Measurements from ENCODE around the gene RECK. TPM values are rescaled to one million over a fixed set of nuclear protein-coding genes. Genes with fewer than 3 reads are reported as not detected.
"Not testable (repeated sequence)": the region's sequence is repeated elsewhere in the genome, so short reads cannot be mapped to it uniquely, and the experiment has no call there.

RECK gene
- total RNA-seq, 5 donors from 2014 or later (not counting 1 experiment from before 2014, with no cell fraction given): 8.9 to 11.4 (median 9.9) TPM

GRCh38 chr9:36153746-36154145 is 117.0 kb downstream of the RECK start:
- no peaks in the 10 kb centered on the region for H3K27me3 ChIP-seq (replicated peaks in 1 of 2; ENCODE audit: control insufficient read depth in 2 of 2, extremely low read depth in 1 of 2, insufficient read depth in 2 of 2, low read length in 1 of 2)
- peak overlapping the region in 1 of 3 donors; percentile 55 for H3K4me3 Mint-ChIP-seq
- H3K9me3 Mint-ChIP-seq: no peaks in the 10 kb centered on the region
- no peaks in the 10 kb centered on the region for H3K9me3 ChIP-seq
- ChIA-PET POLR2A (no interaction called here), CTCF (interaction anchor here in 1 of 2 donors (0.7 kb wide), 1 partner anchor 385 kb away, joined by 8 read pairs; no protein-coding TSS in a partner anchor)
- H3K36me3 Mint-ChIP-seq: peaks cover 27% of the 10 kb centered on the region
- DNase-seq: no peak
- peaks cover 40 to 57% (median 54%) of the 10 kb centered on the region in 3 donors for H3K4me1 Mint-ChIP-seq
- H3K36me3 ChIP-seq (ENCODE audit: control insufficient read depth in 2 of 2, extremely low read depth in 1 of 2, insufficient read depth in 1 of 2, low read length in 1 of 2): peaks cover 0 to 11% of the 10 kb centered on the region in 2 donors
- H3K4me3 ChIP-seq (ENCODE audit: control insufficient read depth in 1 of 2, extremely low read depth in 1 of 2, low read length in 1 of 2): no peak overlapping the region
- peak overlapping the region; percentile 69 to 77 for H3K27ac Mint-ChIP-seq
- H3K4me1 ChIP-seq (ENCODE audit: control insufficient read depth in 1 of 2, extremely low read depth in 1 of 2, insufficient read depth in 2 of 2, low read length in 2 of 2): peaks cover 28 to 48% of the 10 kb centered on the region in 2 experiments
- H3K27ac ChIP-seq (ENCODE audit: low read length): no peak overlapping the region
- no peaks in the 10 kb centered on the region for H3K27me3 Mint-ChIP-seq
- no CpG with 5 or more reads among the region's 9 CpGs for WGBS (ENCODE audit: insufficient coverage)
- ATAC-seq (replicated peaks in 1 of 4): no peak

GRCh38 chr9:36154331-36154952 is 117.7 kb downstream of the RECK start:
- H3K9me3 ChIP-seq: no peaks in the 10 kb centered on the region
- no peaks in the 10 kb centered on the region for H3K27me3 ChIP-seq (replicated peaks in 1 of 2; ENCODE audit: control insufficient read depth in 2 of 2, extremely low read depth in 1 of 2, insufficient read depth in 2 of 2, low read length in 1 of 2)
- Mint-ChIP-seq H3K4me3 (peak overlapping the region in 2 of 3 donors; percentile 14 to 19), H3K36me3 (peaks cover 33% of the 10 kb centered on the region), H3K27me3 (no peaks in the 10 kb centered on the region), H3K9me3 (no peaks in the 10 kb centered on the region), H3K4me1 (peaks cover 40 to 52% (median 49%) of the 10 kb centered on the region in 3 donors), H3K27ac (peak overlapping the region; percentile 69 to 71)
- DNase-seq: no peak
- ChIA-PET POLR2A (interaction anchor here in 1 of 2 donors (0.8 kb wide), 1 partner anchor 12 kb away, joined by 3 read pairs; no protein-coding TSS in a partner anchor), CTCF (interaction anchor here (0.7 to 1.0 kb wide), 3 partner anchors 51 to 385 kb away, joined by 3 to 8 read pairs (median 3); no protein-coding TSS in a partner anchor)
- H3K27ac ChIP-seq (ENCODE audit: low read length): no peak overlapping the region
- no peak overlapping the region for H3K4me3 ChIP-seq (ENCODE audit: control insufficient read depth in 1 of 2, extremely low read depth in 1 of 2, low read length in 1 of 2)
- WGBS (ENCODE audit: insufficient coverage): 33% methylated on average over 1 of the region's 11 CpGs
- no peak for ATAC-seq (replicated peaks in 1 of 4)
- H3K36me3 ChIP-seq (ENCODE audit: control insufficient read depth in 2 of 2, extremely low read depth in 1 of 2, insufficient read depth in 1 of 2, low read length in 1 of 2): peaks cover 0 to 12% of the 10 kb centered on the region in 2 donors
- H3K4me1 ChIP-seq (ENCODE audit: control insufficient read depth in 1 of 2, extremely low read depth in 1 of 2, insufficient read depth in 2 of 2, low read length in 2 of 2): peaks cover 28 to 41% of the 10 kb centered on the region in 2 experiments

DNA sequence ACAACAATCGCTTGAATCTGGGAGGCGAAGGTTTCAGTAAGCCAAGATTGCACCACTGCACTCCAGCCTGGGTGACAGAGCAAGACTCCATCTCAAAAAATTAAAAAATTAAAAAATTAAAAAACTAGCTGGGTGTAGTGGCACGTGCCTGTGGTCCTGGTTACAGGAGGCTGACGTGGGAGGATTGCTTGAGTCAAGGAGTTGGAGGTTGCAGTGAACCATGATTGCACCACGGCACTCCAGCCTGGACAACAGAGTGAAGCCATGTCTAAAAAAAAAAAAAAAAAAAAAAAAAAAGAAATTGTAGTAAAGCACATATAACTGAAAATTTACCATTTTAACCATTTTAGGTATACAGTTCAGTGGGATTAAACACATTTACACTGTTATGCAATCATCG is 119.4 kb downstream of the RECK start:
- peaks cover 24 to 25% of the 10 kb centered on the region in 2 experiments for H3K4me1 ChIP-seq (ENCODE audit: control insufficient read depth in 1 of 2, extremely low read depth in 1 of 2, insufficient read depth in 2 of 2, low read length in 2 of 2)
- H3K27me3 Mint-ChIP-seq: no peaks in the 10 kb centered on the region
- no peak overlapping the region for H3K4me3 Mint-ChIP-seq
- DNase-seq: no peak
- WGBS (ENCODE audit: insufficient coverage): 100% methylated on average over 2 of the region's 6 CpGs
- H3K27ac Mint-ChIP-seq: no peak overlapping the region
- POLR2A ChIA-PET: interaction anchor here in 1 of 2 donors (0.6 kb wide), 1 partner anchor 13 kb away, joined by 3 read pairs; no protein-coding TSS in a partner anchor
- peaks cover 0 to 17% of the 10 kb centered on the region in 2 donors for H3K36me3 ChIP-seq (ENCODE audit: control insufficient read depth in 2 of 2, extremely low read depth in 1 of 2, insufficient read depth in 1 of 2, low read length in 1 of 2)
- no peaks in the 10 kb centered on the region for H3K27me3 ChIP-seq (replicated peaks in 1 of 2; ENCODE audit: control insufficient read depth in 2 of 2, extremely low read depth in 1 of 2, insufficient read depth in 2 of 2, low read length in 1 of 2)
- no peaks in the 10 kb centered on the region for H3K9me3 ChIP-seq
- H3K4me1 Mint-ChIP-seq: peaks cover 33 to 41% (median 34%) of the 10 kb centered on the region in 3 donors
- no peak overlapping the region for H3K27ac ChIP-seq (ENCODE audit: low read length)
- CTCF ChIA-PET: interaction anchor here in 1 of 2 donors (0.5 kb wide), 1 partner anchor 9 kb away, joined by 3 read pairs; no protein-coding TSS in a partner anchor
- no peak for ATAC-seq (replicated peaks in 1 of 4)
- no peak overlapping the region for H3K4me3 ChIP-seq (ENCODE audit: control insufficient read depth in 1 of 2, extremely low read depth in 1 of 2, low read length in 1 of 2)
- H3K9me3 Mint-ChIP-seq: no peaks in the 10 kb centered on the region
- peaks cover 39% of the 10 kb centered on the region for H3K36me3 Mint-ChIP-seq

DNA sequence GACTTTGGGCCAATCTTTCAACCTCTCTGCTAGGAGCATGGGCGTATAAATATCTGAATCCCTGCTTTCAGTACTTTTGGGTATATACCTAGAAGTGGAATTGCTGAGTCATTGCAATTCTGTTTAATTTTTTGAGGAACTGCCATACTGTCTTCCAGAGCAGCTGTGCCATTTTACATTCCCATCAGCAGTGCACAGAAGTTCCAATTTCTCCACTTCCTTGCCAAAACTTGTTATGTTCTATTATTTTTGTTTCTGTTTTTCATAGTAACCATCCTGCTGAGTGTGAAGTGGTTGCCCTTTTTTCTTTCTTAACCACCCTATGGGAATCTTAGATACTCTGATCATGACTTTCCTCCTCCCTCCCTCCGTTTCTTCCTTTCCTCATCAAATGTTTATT is 121.4 kb downstream of the RECK start:
- ATAC-seq (replicated peaks in 1 of 4) (no peak), DNase-seq (no peak)
- no peaks in the 10 kb centered on the region for H3K27me3 ChIP-seq (replicated peaks in 1 of 2; ENCODE audit: control insufficient read depth in 2 of 2, extremely low read depth in 1 of 2, insufficient read depth in 2 of 2, low read length in 1 of 2)
- H3K4me1 ChIP-seq (ENCODE audit: control insufficient read depth in 1 of 2, extremely low read depth in 1 of 2, insufficient read depth in 2 of 2, low read length in 2 of 2): peaks cover 4 to 10% of the 10 kb centered on the region in 2 experiments
- H3K4me3 ChIP-seq (ENCODE audit: control insufficient read depth in 1 of 2, extremely low read depth in 1 of 2, low read length in 1 of 2): no peak overlapping the region
- Mint-ChIP-seq H3K4me1 (peaks cover 17 to 31% (median 26%) of the 10 kb centered on the region in 3 donors), H3K27me3 (no peaks in the 10 kb centered on the region), H3K36me3 (peaks cover 49% of the 10 kb centered on the region), H3K9me3 (no peaks in the 10 kb centered on the region), H3K4me3 (no peak overlapping the region), H3K27ac (no peak overlapping the region)
- WGBS (ENCODE audit: insufficient coverage): no CpG with 5 or more reads among the region's 2 CpGs
- no peak overlapping the region for H3K27ac ChIP-seq (ENCODE audit: low read length)
- ChIA-PET POLR2A (no interaction called here), CTCF (no interaction called here)
- H3K9me3 ChIP-seq: no peaks in the 10 kb centered on the region
- peaks cover 0 to 24% of the 10 kb centered on the region in 2 donors for H3K36me3 ChIP-seq (ENCODE audit: control insufficient read depth in 2 of 2, extremely low read depth in 1 of 2, insufficient read depth in 1 of 2, low read length in 1 of 2)

GRCh38 chr9:36158917-36159316 is 122.2 kb downstream of the RECK start:
- H3K27me3 Mint-ChIP-seq: no peaks in the 10 kb centered on the region
- DNase-seq (no peak), ATAC-seq (replicated peaks in 1 of 4) (no peak)
- Histone ChIP-seq H3K27ac (ENCODE audit: low read length) (no peak overlapping the region), H3K4me1 (ENCODE audit: control insufficient read depth in 1 of 2, extremely low read depth in 1 of 2, insufficient read depth in 2 of 2, low read length in 2 of 2) (peaks cover 0 to 8% of the 10 kb centered on the region in 2 experiments), H3K36me3 (ENCODE audit: control insufficient read depth in 2 of 2, extremely low read depth in 1 of 2, insufficient read depth in 1 of 2, low read length in 1 of 2) (peaks cover 0 to 24% of the 10 kb centered on the region in 2 donors), H3K4me3 (ENCODE audit: control insufficient read depth in 1 of 2, extremely low read depth in 1 of 2, low read length in 1 of 2) (no peak overlapping the region), H3K9me3 (no peaks in the 10 kb centered on the region), H3K27me3 (replicated peaks in 1 of 2; ENCODE audit: control insufficient read depth in 2 of 2, extremely low read depth in 1 of 2, insufficient read depth in 2 of 2, low read length in 1 of 2) (no peaks in the 10 kb centered on the region)
- H3K36me3 Mint-ChIP-seq: peaks cover 45% of the 10 kb centered on the region
- WGBS (ENCODE audit: insufficient coverage): 100% methylated on average over 7 of the region's 7 CpGs
- no peaks in the 10 kb centered on the region for H3K9me3 Mint-ChIP-seq
- H3K4me3 Mint-ChIP-seq: no peak overlapping the region
- CTCF ChIA-PET: interaction anchor here (0.6 to 1.1 kb wide), 2 partner anchors 54 to 206 kb away, joined by 4 to 11 read pairs; no protein-coding TSS in a partner anchor
- peaks cover 11 to 26% (median 20%) of the 10 kb centered on the region in 3 donors for H3K4me1 Mint-ChIP-seq
- no peak overlapping the region for H3K27ac Mint-ChIP-seq
- POLR2A ChIA-PET: interaction anchor here in 1 of 2 donors (0.6 kb wide), 2 partner anchors 101 to 277 kb away, joined by 3 to 5 read pairs; no protein-coding TSS in a partner anchor

- not testable (repeated sequence) for ATAC-seq (replicated peaks in 1 of 4); DNase-seq; H3K27me3 ChIP-seq (replicated peaks in 1 of 2; ENCODE audit: control insufficient read depth in 2 of 2, extremely low read depth in 1 of 2, insufficient read depth in 2 of 2, low read length in 1 of 2); H3K9me3 Mint-ChIP-seq; H3K4me1 ChIP-seq (ENCODE audit: control insufficient read depth in 1 of 2, extremely low read depth in 1 of 2, insufficient read depth in 2 of 2, low read length in 2 of 2); H3K27ac ChIP-seq (ENCODE audit: low read length); H3K27ac Mint-ChIP-seq; H3K4me3 Mint-ChIP-seq; H3K9me3 ChIP-seq; H3K4me3 ChIP-seq (ENCODE audit: control insufficient read depth in 1 of 2, extremely low read depth in 1 of 2, low read length in 1 of 2); H3K27me3 Mint-ChIP-seq
- WGBS (ENCODE audit: insufficient coverage): no CpG with 5 or more reads among the region's 4 CpGs
- ChIA-PET POLR2A (interaction anchor here in 1 of 2 donors (0.6 kb wide), 2 partner anchors 101 to 277 kb away, joined by 3 to 5 read pairs; no protein-coding TSS in a partner anchor), CTCF (interaction anchor here in 1 of 2 donors (1.1 kb wide), 1 partner anchor 54 kb away, joined by 4 read pairs; no protein-coding TSS in a partner anchor)
- H3K36me3 ChIP-seq (ENCODE audit: control insufficient read depth in 2 of 2, extremely low read depth in 1 of 2, insufficient read depth in 1 of 2, low read length in 1 of 2): peaks cover 0 to 21% of the 10 kb centered on the region in 2 donors
- peaks cover 39% of the 10 kb centered on the region for H3K36me3 Mint-ChIP-seq
- H3K4me1 Mint-ChIP-seq: peaks cover 5 to 22% (median 14%) of the 10 kb centered on the region in 3 donors
Observed at GRCh38 chr9:36159509-36159908, 122.8 kb downstream of the RECK start.

All from T-cell (primary cell).